GM12801 (cell line): ENCODE results near the gene TM4SF1.

ENCODE experiments used
- CTCF ChIP-seq: IDR thresholded peaks from one replicate; pipeline ENCODE4 v1.5.1; 2011; ENCODE audit warnings: control low read depth; ENCODE audit not compliant: insufficient read length; ENCODE audit errors: extremely low read depth

TM4SF1 gene

GRCh38 chr3:149415484-149415883 is 38.0 kb upstream of the TM4SF1 start:
- TF ChIP-seq CTCF = no peak

- TF ChIP-seq CTCF = no peak
Measured at GRCh38 chr3:149414557-149415231, 37.2 kb upstream of the TM4SF1 start.

- no peak for TF ChIP-seq CTCF
Measured at GRCh38 chr3:149411583-149411982, 34.1 kb upstream of the TM4SF1 start.

- TF ChIP-seq CTCF = no peak
Measured at GRCh38 chr3:149409351-149409750, 31.9 kb upstream of the TM4SF1 start.

- TF ChIP-seq CTCF = no peak
Measured at GRCh38 chr3:149407898-149408297, 30.4 kb upstream of the TM4SF1 start.

GRCh38 chr3:149406244-149406752 is 28.8 kb upstream of the TM4SF1 start:
- no peak for TF ChIP-seq CTCF

GRCh38 chr3:149403443-149403842 is 26.0 kb upstream of the TM4SF1 start:
- no peak for TF ChIP-seq CTCF

GRCh38 chr3:149402481-149402880 is 25.0 kb upstream of the TM4SF1 start:
- TF ChIP-seq CTCF = no peak
